Prostate gland (tissue), 2 donors: ENCODE results near the gene PTGER4.

Source experiments
- POLR2A ChIP-seq: fragments of 450-650 bp; IDR thresholded peaks from one replicate; pipeline ENCODE4 v1.6.1; 2016; ENCODE audit warnings: antibody characterized with exemption, mild to moderate bottlenecking
- TF ChIP-seq, protein P1 (sequence below), 4 experiments: fragments of 200-600 bp in 2 of 4; fragments of 450-650 bp in 2 of 4; sonication (generic) in 2 of 4; IDR thresholded peaks; 1 replicate in 3 of 4; 2 replicates in 1 of 4; pipeline ENCODE4 v1.5.1; 2016 to 2019; ENCODE audit warnings: antibody characterized with exemption in 4 of 4, mild to moderate bottlenecking in 2 of 4, moderate library complexity in 2 of 4

DNA sequence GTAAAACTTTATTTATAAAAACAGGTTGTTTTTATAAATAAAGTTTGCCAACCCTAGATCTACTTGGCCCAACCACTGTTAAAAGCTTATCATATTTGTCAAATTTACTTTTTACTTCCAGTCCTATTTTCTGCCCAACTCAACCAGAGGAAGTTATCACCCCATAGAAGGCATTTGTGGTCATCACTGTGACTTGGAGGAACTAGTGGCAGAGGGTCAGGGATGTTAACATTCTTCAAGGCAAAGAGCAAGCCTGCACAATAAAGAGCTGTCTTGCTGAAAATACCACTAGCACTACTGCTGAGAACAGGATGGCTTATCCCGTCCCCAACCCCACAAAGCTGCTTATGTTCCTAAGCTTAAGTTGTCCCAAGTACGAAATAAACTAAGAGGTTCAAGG, 53.7 kb downstream of the PTGER4 start:
- no peak for TF ChIP-seq POLR2A
- TF ChIP-seq, protein P1, sequence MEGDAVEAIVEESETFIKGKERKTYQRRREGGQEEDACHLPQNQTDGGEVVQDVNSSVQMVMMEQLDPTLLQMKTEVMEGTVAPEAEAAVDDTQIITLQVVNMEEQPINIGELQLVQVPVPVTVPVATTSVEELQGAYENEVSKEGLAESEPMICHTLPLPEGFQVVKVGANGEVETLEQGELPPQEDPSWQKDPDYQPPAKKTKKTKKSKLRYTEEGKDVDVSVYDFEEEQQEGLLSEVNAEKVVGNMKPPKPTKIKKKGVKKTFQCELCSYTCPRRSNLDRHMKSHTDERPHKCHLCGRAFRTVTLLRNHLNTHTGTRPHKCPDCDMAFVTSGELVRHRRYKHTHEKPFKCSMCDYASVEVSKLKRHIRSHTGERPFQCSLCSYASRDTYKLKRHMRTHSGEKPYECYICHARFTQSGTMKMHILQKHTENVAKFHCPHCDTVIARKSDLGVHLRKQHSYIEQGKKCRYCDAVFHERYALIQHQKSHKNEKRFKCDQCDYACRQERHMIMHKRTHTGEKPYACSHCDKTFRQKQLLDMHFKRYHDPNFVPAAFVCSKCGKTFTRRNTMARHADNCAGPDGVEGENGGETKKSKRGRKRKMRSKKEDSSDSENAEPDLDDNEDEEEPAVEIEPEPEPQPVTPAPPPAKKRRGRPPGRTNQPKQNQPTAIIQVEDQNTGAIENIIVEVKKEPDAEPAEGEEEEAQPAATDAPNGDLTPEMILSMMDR (IDR thresholded peaks at IDR 0.05), result no peak
